Prostate gland (tissue), 2 donors: ENCODE data around the gene KIF26B.

Source experiments
- CTCF ChIP-seq, 4 experiments: fragments of 200-600 bp in 2 of 4; fragments of 450-650 bp in 2 of 4; sonication (generic) in 2 of 4; IDR thresholded peaks; 1 replicate in 3 of 4; 2 replicates in 1 of 4; pipeline ENCODE4 v1.5.1; 2016 to 2019; ENCODE audit warnings: antibody characterized with exemption in 4 of 4, mild to moderate bottlenecking in 2 of 4, moderate library complexity in 2 of 4
- POLR2A ChIP-seq: fragments of 450-650 bp; IDR thresholded peaks from one replicate; pipeline ENCODE4 v1.6.1; 2016; ENCODE audit warnings: antibody characterized with exemption, mild to moderate bottlenecking
- POLR2AphosphoS5 ChIP-seq: sonication (generic); formaldehyde crosslinking; IDR thresholded peaks from one replicate; pipeline ENCODE4 v1.6.1; 2017; ENCODE audit warnings: antibody characterized with exemption

- no peak for TF ChIP-seq CTCF (IDR thresholded peaks at IDR 0.05)
- no peak for TF ChIP-seq POLR2AphosphoS5
- TF ChIP-seq POLR2A = no peak
Observed at GRCh38 chr1:245207056-245207638, 52.4 kb downstream of the KIF26B start.
